NOMO-1 treated with dmso at 0.1 percent for 144 hours (cell line): ENCODE measurements around the gene FYB2.

Experiments
- DNase-seq: peaks from one replicate; lab custom pipeline; 2025; ENCODE audit not compliant: unreplicated experiment; lab: John Stamatoyannopoulos, UW

FYB2 gene

DNA sequence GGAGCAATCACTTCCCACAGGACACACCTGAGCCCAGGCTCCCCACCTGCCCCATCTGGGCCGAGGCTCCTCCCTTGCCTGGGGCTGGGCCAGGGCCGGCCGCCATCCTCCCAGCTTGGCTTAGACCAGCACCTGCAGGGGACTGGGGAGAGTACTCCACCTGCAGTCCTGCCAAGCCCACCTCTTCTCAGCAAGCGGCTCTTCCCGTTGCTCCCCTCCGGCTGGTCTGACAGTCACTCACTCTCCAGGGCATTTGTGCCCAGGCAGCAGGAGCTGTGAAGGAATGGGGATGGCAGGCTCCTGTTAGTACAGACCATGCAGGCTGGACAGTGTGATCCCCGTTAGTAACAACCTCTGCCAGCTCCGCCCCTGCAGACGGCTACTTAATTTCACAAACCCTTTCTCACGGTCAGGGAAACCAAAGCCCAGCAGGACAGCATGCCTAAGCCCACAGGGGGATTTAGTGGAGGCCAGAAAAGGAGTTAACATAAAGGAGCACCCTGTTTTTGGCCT, at the start of gene FYB2:
TSS of gene FYB2 (minus strand) at position 18 of the 513 bp plus-strand sequence. CDS start 114 bp downstream, outside the sequence.
- no peak for DNase-seq

- DNase-seq, result no peak
Observed at GRCh38 chr1:56868761-56869160, 49.6 kb upstream of the FYB2 start.

- DNase-seq, result no peak
Observed at GRCh38 chr1:56867491-56867890, 48.3 kb upstream of the FYB2 start.

DNA sequence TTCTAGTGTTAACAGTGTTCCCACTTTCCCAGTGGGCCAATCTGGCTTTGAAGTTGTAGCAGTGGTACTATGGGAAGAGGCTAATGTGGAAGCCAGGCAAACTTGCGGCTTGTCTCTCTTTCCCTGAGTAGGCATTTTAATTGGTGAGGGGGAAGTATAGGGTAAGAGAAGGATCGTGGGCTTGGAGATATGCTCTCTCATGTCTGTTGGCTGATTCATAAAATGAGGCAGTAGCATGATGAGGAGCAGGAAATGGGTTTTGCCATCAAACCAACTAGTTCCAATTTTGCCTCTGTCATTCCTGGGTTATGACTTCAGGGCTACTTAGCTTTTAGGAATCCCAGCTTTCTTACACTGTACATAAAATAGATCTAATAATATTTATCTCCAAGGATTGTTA, 47.5 kb upstream of the FYB2 start:
- DNase-seq, result no peak

- no peak for DNase-seq
Observed at GRCh38 chr1:56864430-56864829, 45.2 kb upstream of the FYB2 start.

DNA sequence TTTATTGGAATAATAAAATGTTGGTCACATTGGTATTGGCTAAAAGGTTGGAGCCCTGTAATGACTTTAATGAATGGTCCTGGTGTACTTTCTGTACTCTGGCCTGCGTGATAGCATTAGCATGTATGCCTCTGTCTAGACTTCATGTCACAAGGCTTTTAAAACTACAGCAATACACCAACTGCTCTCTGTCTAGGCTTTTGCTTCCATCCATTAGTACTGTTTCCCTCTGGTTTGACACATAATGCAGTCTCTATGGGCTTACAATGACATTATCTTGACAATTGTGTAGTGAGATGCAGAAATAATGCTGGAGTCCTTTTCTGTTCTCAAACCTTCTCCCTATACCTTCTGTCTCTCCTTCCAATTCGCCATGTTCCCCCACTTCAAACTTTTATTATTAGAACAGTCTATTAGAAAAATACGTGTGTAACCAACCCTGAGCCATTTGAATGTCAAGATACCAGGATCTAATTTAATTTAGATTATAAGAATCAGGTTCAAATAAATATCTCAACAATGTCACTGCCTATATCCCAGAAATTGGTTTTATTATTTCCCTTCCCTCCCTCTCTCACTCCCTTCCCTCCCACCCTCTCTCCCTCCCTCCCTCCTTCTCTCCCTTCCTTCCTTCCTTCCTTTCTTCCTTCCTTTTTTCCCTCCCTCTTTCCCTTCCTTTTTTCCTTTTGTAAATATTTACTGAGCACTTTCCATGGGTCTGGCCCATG, 44.2 kb upstream of the FYB2 start:
- DNase-seq, result no peak

- no peak for DNase-seq
Observed at GRCh38 chr1:56859287-56859686, 40.1 kb upstream of the FYB2 start.

GRCh38 chr1:56856186-56856585, 37.0 kb upstream of the FYB2 start:
- DNase-seq, result no peak

DNA sequence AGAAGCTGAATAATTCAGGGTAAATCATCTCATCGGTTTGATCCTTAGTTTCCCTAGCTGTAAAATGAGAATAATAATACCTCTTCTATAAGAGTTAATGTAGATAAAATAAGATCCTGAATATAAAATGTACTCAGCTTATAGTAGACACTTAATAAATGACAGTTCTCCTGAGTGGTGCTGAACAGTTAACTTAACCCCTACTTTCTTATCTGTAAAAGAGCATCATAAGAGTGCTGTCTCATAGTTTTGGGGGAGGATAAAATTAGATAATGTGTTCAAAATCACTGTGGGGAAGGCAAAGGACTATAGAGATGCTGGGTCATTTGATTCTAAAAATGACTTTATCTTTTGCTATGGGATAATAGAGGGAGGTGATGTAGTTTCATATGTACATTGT, 36.0 kb upstream of the FYB2 start:
- no peak for DNase-seq

- DNase-seq, result no peak
Observed at GRCh38 chr1:56854521-56855099, 35.4 kb upstream of the FYB2 start, which contains the start of gene C8A. Gene C8A (plus strand): TSS chr1:56854797. CDS start chr1:56854902, 105 bp downstream.

GRCh38 chr1:56852476-56852875, 33.3 kb upstream of the FYB2 start:
- DNase-seq, result no peak

- no peak for DNase-seq
Observed at GRCh38 chr1:56850922-56851321, 31.7 kb upstream of the FYB2 start.

- DNase-seq, result no peak
Observed at GRCh38 chr1:56850411-56850810, 31.2 kb upstream of the FYB2 start.

- DNase-seq, result no peak
Observed at GRCh38 chr1:56849750-56850149, 30.5 kb upstream of the FYB2 start.

DNA sequence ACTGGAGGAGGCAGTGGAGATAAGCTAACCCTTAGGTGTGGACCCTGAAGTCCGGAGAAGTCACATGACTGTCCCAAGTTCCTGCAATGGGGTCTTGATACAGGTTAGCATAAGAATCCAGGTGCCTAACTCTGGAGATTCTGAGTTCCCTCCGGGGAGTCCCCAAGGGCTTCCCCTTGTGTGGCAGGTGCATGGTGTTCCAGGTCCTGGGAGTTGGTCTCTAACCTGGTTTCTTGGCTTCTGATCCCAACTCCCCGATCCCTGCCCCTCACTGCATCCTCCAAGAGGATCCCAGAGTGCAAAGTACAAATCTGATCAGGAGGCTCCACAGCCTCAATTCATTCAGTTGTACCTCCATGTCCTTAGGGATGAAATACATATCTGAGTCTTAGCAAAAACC, 26.1 kb upstream of the FYB2 start:
- no peak for DNase-seq

GRCh38 chr1:56844545-56845136, 25.4 kb upstream of the FYB2 start:
- DNase-seq, result no peak

GRCh38 chr1:56843544-56843943, 24.3 kb upstream of the FYB2 start:
- no peak for DNase-seq

DNA sequence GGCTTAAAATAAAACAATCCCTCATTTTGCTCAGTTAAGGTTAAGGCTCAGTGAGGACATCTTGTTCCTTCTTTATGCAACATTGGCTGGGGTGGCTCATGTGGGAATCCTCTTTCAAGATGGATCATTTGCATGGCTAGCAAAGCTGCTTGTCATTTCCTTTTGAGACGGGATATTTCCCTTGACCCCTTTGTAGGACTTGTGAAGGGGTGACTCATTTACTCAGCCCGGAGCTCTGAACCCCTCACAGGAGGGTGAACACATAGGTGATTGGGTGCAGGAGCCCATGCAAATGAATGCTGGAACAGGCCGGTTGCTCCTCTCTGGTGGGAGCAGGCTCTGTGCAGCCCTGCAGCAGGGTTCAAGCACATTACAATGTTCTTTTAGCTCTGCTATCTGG, 19.6 kb upstream of the FYB2 start:
- DNase-seq, result no peak

GRCh38 chr1:56837244-56837939, 18.2 kb upstream of the FYB2 start:
- no peak for DNase-seq

GRCh38 chr1:56836359-56836758, 17.2 kb upstream of the FYB2 start:
- DNase-seq, result no peak

DNA sequence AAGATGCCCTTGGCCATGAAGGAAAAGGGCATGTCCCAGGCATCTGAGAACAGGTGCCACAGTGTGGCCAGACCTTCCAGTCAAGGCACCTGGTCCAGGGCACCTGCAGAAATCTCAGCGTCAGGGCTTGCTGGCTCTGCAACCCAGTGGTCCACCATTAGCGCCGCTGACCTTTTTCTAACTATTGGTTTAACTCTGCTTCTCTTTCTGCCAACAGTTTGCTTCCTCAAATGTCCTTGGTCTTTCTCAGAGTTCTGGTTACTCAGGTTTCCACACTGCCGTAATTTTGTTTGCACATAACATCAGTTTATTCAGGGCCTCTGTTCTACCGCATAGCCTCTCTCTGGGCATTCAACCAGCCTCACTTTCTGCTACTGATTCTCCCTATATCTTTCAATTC, 16.5 kb upstream of the FYB2 start:
- no peak for DNase-seq
